Measurements from ENCODE around the gene FAM9C.
"Not testable (repeated sequence)": the region's sequence is repeated elsewhere in the genome, so short reads cannot be mapped to it uniquely, and the experiment has no call there.

FAM9C gene

DNA sequence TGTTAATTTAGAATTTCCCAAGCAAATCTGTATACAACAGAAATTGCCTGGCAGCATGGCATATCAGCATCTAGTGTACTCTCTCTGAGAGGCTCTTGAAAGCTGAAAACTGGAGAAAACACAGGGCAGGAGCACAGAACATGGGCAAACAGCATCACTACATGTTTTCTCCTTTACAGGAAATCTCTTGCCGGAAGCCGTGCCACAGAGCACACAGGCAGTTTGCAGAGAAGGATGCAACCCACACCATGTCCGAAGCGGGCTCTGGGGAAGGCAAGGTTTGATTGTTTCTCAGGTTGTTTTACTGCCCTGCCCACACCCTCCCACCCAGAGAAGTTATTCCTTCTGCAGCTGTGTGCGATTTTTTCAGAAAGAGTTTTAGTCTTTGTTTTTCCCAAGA lies 41.1 kb upstream of the FAM9C start:
- no peak overlapping the region for H3K27ac ChIP-seq (ENCODE audit: low read depth, low read length)
- H3K9ac ChIP-seq (ENCODE audit: low read depth, low read length): no peak overlapping the region
- H3K9me3 ChIP-seq (ENCODE audit: control insufficient read depth, insufficient read depth, low read length): no peaks in the 10 kb centered on the region
- no peak overlapping the region for H3K4me3 ChIP-seq (ENCODE audit: low read depth, low read length)
- no peaks in the 10 kb centered on the region for H3K36me3 ChIP-seq (ENCODE audit: control insufficient read depth, insufficient read depth, low read length)
- H3K27me3 ChIP-seq (ENCODE audit: control insufficient read depth, insufficient read depth, low read length): no peaks in the 10 kb centered on the region
- peaks cover 8% of the 10 kb centered on the region for H3K4me1 ChIP-seq (ENCODE audit: control insufficient read depth, insufficient read depth, low read length)

- H3K4me1 ChIP-seq (ENCODE audit: control insufficient read depth, insufficient read depth, low read length): peaks cover 8% of the 10 kb centered on the region
- no peak overlapping the region for H3K27ac ChIP-seq (ENCODE audit: low read depth, low read length)
- H3K4me3 ChIP-seq (ENCODE audit: low read depth, low read length): no peak overlapping the region
- no peaks in the 10 kb centered on the region for H3K27me3 ChIP-seq (ENCODE audit: control insufficient read depth, insufficient read depth, low read length)
- H3K9ac ChIP-seq (ENCODE audit: low read depth, low read length): no peak overlapping the region
- H3K36me3 ChIP-seq (ENCODE audit: control insufficient read depth, insufficient read depth, low read length): no peaks in the 10 kb centered on the region
- H3K9me3 ChIP-seq (ENCODE audit: control insufficient read depth, insufficient read depth, low read length): no peaks in the 10 kb centered on the region
These were observed 40.2 kb upstream of the FAM9C start for GRCh38 chrX:13084611-13085010.

GRCh38 chrX:13083755-13084326 lies 39.4 kb upstream of the FAM9C start:
- H3K27ac ChIP-seq (ENCODE audit: low read depth, low read length); H3K9ac ChIP-seq (ENCODE audit: low read depth, low read length); H3K9me3 ChIP-seq (ENCODE audit: control insufficient read depth, insufficient read depth, low read length); H3K27me3 ChIP-seq (ENCODE audit: control insufficient read depth, insufficient read depth, low read length); H3K4me3 ChIP-seq (ENCODE audit: low read depth, low read length); H3K36me3 ChIP-seq (ENCODE audit: control insufficient read depth, insufficient read depth, low read length): not testable (repeated sequence)
- H3K4me1 ChIP-seq (ENCODE audit: control insufficient read depth, insufficient read depth, low read length): peaks cover 10% of the 10 kb centered on the region

- H3K4me3 ChIP-seq (ENCODE audit: low read depth, low read length): no peak overlapping the region
- H3K36me3 ChIP-seq (ENCODE audit: control insufficient read depth, insufficient read depth, low read length): no peaks in the 10 kb centered on the region
- H3K27me3 ChIP-seq (ENCODE audit: control insufficient read depth, insufficient read depth, low read length): no peaks in the 10 kb centered on the region
- H3K9ac ChIP-seq (ENCODE audit: low read depth, low read length): no peak overlapping the region
- H3K4me1 ChIP-seq (ENCODE audit: control insufficient read depth, insufficient read depth, low read length): peaks cover 11% of the 10 kb centered on the region
- H3K9me3 ChIP-seq (ENCODE audit: control insufficient read depth, insufficient read depth, low read length): no peaks in the 10 kb centered on the region
- no peak overlapping the region for H3K27ac ChIP-seq (ENCODE audit: low read depth, low read length)
These were observed 38.0 kb upstream of the FAM9C start for GRCh38 chrX:13082206-13083065.

- Histone ChIP-seq H3K4me3 (ENCODE audit: low read depth, low read length) (no peak overlapping the region), H3K9ac (ENCODE audit: low read depth, low read length) (no peak overlapping the region), H3K4me1 (ENCODE audit: control insufficient read depth, insufficient read depth, low read length) (peaks cover 11% of the 10 kb centered on the region), H3K9me3 (ENCODE audit: control insufficient read depth, insufficient read depth, low read length) (no peaks in the 10 kb centered on the region), H3K27me3 (ENCODE audit: control insufficient read depth, insufficient read depth, low read length) (no peaks in the 10 kb centered on the region), H3K36me3 (ENCODE audit: control insufficient read depth, insufficient read depth, low read length) (no peaks in the 10 kb centered on the region), H3K27ac (ENCODE audit: low read depth, low read length) (no peak overlapping the region)
These were observed 37.2 kb upstream of the FAM9C start for GRCh38 chrX:13081395-13082205.

- Histone ChIP-seq H3K4me1 (ENCODE audit: control insufficient read depth, insufficient read depth, low read length) (peaks cover 13% of the 10 kb centered on the region), H3K9me3 (ENCODE audit: control insufficient read depth, insufficient read depth, low read length) (no peaks in the 10 kb centered on the region), H3K27ac (ENCODE audit: low read depth, low read length) (no peak overlapping the region), H3K36me3 (ENCODE audit: control insufficient read depth, insufficient read depth, low read length) (no peaks in the 10 kb centered on the region), H3K4me3 (ENCODE audit: low read depth, low read length) (no peak overlapping the region), H3K27me3 (ENCODE audit: control insufficient read depth, insufficient read depth, low read length) (no peaks in the 10 kb centered on the region), H3K9ac (ENCODE audit: low read depth, low read length) (no peak overlapping the region)
These were observed 35.8 kb upstream of the FAM9C start for GRCh38 chrX:13080128-13080795.

- Histone ChIP-seq H3K4me3 (ENCODE audit: low read depth, low read length) (no peak overlapping the region), H3K9me3 (ENCODE audit: control insufficient read depth, insufficient read depth, low read length) (no peaks in the 10 kb centered on the region), H3K27me3 (ENCODE audit: control insufficient read depth, insufficient read depth, low read length) (no peaks in the 10 kb centered on the region), H3K27ac (ENCODE audit: low read depth, low read length) (no peak overlapping the region), H3K36me3 (ENCODE audit: control insufficient read depth, insufficient read depth, low read length) (no peaks in the 10 kb centered on the region), H3K9ac (ENCODE audit: low read depth, low read length) (no peak overlapping the region), H3K4me1 (ENCODE audit: control insufficient read depth, insufficient read depth, low read length) (0 out of 2 replicates have a peak, but pooled peaks cover 5% of the 10 kb centered on the region)
These were observed 34.5 kb upstream of the FAM9C start for GRCh38 chrX:13078739-13079444.

DNA sequence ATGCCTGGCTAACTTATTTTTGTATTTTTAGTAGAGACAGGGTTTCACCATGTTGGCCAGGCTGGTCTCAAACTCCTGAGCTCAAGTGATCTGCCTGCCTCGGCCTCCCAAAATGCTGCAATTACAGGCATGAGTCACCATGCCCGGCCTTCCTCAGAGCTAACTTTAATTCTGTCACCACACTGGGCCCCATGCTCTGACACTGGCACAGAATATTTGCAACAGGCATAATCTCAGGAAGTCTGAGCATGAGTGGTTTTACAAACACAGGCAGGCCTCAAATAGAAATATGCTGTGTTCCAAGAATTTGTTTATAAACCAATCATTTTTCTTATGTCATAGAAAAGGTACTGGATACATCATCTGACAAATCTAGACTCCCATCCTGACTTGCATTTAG lies 32.7 kb upstream of the FAM9C start:
- Histone ChIP-seq H3K27ac (ENCODE audit: low read depth, low read length) (no peak overlapping the region), H3K9me3 (ENCODE audit: control insufficient read depth, insufficient read depth, low read length) (no peaks in the 10 kb centered on the region), H3K4me1 (ENCODE audit: control insufficient read depth, insufficient read depth, low read length) (0 out of 2 replicates have a peak, but pooled peaks cover 5% of the 10 kb centered on the region), H3K4me3 (ENCODE audit: low read depth, low read length) (no peak overlapping the region), H3K27me3 (ENCODE audit: control insufficient read depth, insufficient read depth, low read length) (no peaks in the 10 kb centered on the region), H3K9ac (ENCODE audit: low read depth, low read length) (no peak overlapping the region), H3K36me3 (ENCODE audit: control insufficient read depth, insufficient read depth, low read length) (no peaks in the 10 kb centered on the region)

DNA sequence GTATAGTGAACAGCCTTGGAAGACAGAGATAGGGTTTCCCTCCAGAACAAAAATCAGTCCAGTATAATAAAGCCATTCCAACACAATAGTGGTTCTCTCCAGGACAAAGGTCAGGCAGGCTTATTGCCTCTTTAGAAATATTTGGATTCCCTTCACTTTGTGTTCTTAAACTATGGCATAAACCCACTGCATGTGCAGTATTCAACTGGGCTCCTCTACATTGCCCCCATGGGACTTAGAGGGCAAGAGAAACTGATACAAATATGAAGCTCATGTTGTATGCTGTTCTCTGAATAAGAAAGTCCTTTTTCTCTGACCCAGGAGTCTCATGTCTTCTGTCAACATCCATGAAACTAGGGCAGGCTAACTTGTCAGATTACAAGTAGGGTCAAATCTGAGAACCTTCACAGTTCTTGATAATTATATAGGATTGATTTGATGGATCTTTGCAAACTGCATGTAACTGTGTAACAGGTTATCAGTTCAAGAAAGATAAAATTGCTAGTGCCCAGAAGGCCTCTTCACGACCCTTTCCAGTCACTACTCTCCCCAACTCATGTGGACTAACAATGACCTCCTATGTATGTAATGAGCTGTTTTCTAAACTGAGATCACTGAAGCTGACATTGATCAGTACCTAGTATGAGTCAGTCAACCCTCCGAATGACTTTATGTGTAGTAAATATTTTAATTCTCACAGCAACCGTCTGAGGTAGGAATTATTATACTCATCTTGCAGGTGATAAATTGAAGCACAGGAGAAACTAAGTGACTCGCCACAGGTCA lies 31.9 kb upstream of the FAM9C start:
- Histone ChIP-seq H3K27me3 (ENCODE audit: control insufficient read depth, insufficient read depth, low read length) (no peaks in the 10 kb centered on the region), H3K9me3 (ENCODE audit: control insufficient read depth, insufficient read depth, low read length) (no peaks in the 10 kb centered on the region), H3K9ac (ENCODE audit: low read depth, low read length) (no peak overlapping the region), H3K4me3 (ENCODE audit: low read depth, low read length) (no peak overlapping the region), H3K27ac (ENCODE audit: low read depth, low read length) (no peak overlapping the region), H3K4me1 (ENCODE audit: control insufficient read depth, insufficient read depth, low read length) (0 out of 2 replicates have a peak, but pooled peaks cover 5% of the 10 kb centered on the region), H3K36me3 (ENCODE audit: control insufficient read depth, insufficient read depth, low read length) (no peaks in the 10 kb centered on the region)

Measured in HUES48 (cell line).